Neural cell (in vitro differentiated cells): ENCODE data around the gene NINL.

Experiments
- EP300 ChIP-seq: fragments of 450-650 bp; conservative IDR thresholded peaks from 2 replicates; pipeline ENCODE4 v1.6.1; 2014; ENCODE audit warnings: antibody characterized with exemption, mild to moderate bottlenecking, moderate library complexity; ENCODE audit not compliant: poor library complexity, severe bottlenecking
- EZH2 ChIP-seq: fragments of 200-600, 300-800 bp; shearing (Covaris generic), sonication (generic); IDR thresholded peaks from 2 replicates; pipeline ENCODE4 v1.6.1; 2014; ENCODE audit warnings: antibody characterized with exemption, low read length, borderline replicate concordance, mild to moderate bottlenecking; ENCODE audit not compliant: insufficient read depth, poor library complexity, severe bottlenecking
- POLR2AphosphoS5 ChIP-seq: IDR thresholded peaks from 2 replicates; pipeline ENCODE4 v1.6.1; 2012
- RAD21 ChIP-seq: fragments of 450-650 bp; conservative IDR thresholded peaks from 2 replicates; pipeline ENCODE4 v1.6.1; 2014; ENCODE audit warnings: antibody characterized with exemption, mild to moderate bottlenecking, moderate library complexity
- TAF1 ChIP-seq: IDR thresholded peaks from 2 replicates; pipeline ENCODE4 v1.6.1; 2012; ENCODE audit warnings: low read depth
- TF ChIP-seq, protein P1 (sequence below): fragments of 450-650 bp; IDR thresholded peaks from 2 replicates; pipeline ENCODE4 v1.5.1; 2014; ENCODE audit warnings: antibody characterized with exemption, mild to moderate bottlenecking, moderate library complexity; ENCODE audit not compliant: poor library complexity, severe bottlenecking
- TF ChIP-seq, protein P2 (sequence below): IDR thresholded peaks from 2 replicates; pipeline ENCODE4 v1.6.1; 2012; ENCODE audit warnings: borderline replicate concordance

DNA sequence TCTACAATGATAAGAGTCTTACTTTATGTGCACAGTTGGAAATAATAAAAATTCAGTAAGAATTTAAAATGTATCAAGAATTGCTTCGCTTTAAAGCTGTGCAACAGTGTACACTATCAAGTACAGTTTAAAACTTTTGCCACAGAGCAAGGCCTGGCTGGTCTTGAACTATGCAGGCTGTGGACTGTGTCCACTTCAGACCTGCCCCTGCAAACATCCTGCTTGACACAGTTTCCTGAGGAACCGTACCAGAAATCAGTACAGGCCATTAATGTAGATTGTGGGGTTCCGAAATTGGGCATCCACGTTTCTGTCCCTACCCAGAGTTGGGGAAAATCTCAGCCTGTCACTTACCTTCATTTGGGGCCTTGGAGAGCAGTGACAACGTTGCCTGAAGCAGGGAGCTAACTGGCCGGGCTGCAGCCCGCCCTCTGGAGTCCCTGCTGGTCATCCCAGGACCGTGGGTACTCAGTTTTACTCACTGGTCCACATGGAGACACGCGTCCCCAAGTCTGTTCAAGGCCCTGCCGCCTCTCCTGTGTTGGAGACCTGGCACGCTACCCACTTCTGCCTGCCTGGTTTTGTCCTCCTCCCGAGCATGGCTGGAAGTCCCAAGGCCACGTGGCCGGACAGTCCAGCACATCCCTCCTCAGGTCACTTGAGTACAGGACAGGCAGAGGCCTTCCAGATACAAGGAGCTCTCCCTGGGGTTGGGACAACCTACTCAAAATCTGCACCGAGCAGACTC lies 8.4 kb downstream of the NINL start:
- TF ChIP-seq, protein P1, sequence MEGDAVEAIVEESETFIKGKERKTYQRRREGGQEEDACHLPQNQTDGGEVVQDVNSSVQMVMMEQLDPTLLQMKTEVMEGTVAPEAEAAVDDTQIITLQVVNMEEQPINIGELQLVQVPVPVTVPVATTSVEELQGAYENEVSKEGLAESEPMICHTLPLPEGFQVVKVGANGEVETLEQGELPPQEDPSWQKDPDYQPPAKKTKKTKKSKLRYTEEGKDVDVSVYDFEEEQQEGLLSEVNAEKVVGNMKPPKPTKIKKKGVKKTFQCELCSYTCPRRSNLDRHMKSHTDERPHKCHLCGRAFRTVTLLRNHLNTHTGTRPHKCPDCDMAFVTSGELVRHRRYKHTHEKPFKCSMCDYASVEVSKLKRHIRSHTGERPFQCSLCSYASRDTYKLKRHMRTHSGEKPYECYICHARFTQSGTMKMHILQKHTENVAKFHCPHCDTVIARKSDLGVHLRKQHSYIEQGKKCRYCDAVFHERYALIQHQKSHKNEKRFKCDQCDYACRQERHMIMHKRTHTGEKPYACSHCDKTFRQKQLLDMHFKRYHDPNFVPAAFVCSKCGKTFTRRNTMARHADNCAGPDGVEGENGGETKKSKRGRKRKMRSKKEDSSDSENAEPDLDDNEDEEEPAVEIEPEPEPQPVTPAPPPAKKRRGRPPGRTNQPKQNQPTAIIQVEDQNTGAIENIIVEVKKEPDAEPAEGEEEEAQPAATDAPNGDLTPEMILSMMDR: no peak
- TF ChIP-seq EZH2 (no peak), POLR2AphosphoS5 (no peak), RAD21 (no peak), EP300 (no peak), TAF1 (no peak)
- TF ChIP-seq, protein P2, sequence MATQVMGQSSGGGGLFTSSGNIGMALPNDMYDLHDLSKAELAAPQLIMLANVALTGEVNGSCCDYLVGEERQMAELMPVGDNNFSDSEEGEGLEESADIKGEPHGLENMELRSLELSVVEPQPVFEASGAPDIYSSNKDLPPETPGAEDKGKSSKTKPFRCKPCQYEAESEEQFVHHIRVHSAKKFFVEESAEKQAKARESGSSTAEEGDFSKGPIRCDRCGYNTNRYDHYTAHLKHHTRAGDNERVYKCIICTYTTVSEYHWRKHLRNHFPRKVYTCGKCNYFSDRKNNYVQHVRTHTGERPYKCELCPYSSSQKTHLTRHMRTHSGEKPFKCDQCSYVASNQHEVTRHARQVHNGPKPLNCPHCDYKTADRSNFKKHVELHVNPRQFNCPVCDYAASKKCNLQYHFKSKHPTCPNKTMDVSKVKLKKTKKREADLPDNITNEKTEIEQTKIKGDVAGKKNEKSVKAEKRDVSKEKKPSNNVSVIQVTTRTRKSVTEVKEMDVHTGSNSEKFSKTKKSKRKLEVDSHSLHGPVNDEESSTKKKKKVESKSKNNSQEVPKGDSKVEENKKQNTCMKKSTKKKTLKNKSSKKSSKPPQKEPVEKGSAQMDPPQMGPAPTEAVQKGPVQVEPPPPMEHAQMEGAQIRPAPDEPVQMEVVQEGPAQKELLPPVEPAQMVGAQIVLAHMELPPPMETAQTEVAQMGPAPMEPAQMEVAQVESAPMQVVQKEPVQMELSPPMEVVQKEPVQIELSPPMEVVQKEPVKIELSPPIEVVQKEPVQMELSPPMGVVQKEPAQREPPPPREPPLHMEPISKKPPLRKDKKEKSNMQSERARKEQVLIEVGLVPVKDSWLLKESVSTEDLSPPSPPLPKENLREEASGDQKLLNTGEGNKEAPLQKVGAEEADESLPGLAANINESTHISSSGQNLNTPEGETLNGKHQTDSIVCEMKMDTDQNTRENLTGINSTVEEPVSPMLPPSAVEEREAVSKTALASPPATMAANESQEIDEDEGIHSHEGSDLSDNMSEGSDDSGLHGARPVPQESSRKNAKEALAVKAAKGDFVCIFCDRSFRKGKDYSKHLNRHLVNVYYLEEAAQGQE: no peak
